Measurements from ENCODE around the gene HMGCLL1. TPM values are rescaled to one million over a fixed set of nuclear protein-coding genes. Genes with fewer than 3 reads are reported as not detected.

HMGCLL1 gene
- total and polyA plus RNA-seq, 2 donors (not counting 3 experiments of a cell fraction or from before 2014, with no cell fraction given), result not detected

DNA sequence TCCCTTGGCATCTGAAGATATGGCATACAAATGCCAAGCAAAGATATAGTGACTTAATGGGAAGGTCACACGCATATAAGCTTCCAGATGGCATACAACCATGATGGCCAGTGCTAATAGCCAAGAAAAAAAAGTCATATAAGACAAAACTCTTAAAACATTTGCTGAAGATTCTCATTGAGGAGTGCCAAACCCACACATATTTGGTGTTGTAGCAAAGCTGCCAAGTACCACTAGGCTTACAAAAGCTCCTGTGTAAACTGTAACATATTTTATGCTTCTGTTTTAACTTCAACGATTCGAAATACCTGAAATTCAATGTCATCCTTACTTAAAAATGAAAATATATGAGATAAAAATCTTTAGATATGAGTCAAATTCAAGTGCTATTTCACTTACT lies 123.0 kb downstream of the HMGCLL1 start:
- no peak overlapping the region for H3K4me3 ChIP-seq (replicated peaks in 1 of 3; ENCODE audit: insufficient read depth in 1 of 3, low read depth in 1 of 3, low read length in 3 of 3)
- no peaks in the 10 kb centered on the region for H3K79me2 ChIP-seq (ENCODE audit: control insufficient read depth, insufficient read depth, low read length)
- no peak overlapping the region for H3K9ac ChIP-seq (replicated peaks; ENCODE audit: extremely low read depth, insufficient read depth, low read length)
- dilution Hi-C loops (cut with MboI; ENCODE audit: extremely low pct_ligation_motif_present, low sequenced_read_pairs), result no loop called here
- no peak overlapping the region for H2AFZ ChIP-seq (ENCODE audit: low read depth, low read length)
- ChIA-PET CTCF (interaction anchor here (1.7 to 2.2 kb wide), 3 partner anchors 9 to 429 kb away, joined by 6 to 8 read pairs (median 7); no protein-coding TSS in a partner anchor), POLR2A (no interaction called here)
- H4K20me1 ChIP-seq (replicated peaks; ENCODE audit: control insufficient read depth, extremely low read depth, insufficient read depth, low read length), result no peaks in the 10 kb centered on the region
- H3K27me3 ChIP-seq (ENCODE audit: control insufficient read depth in 2 of 2, insufficient read depth in 2 of 2, low read length in 2 of 2), result peaks cover 2 to 6% of the 10 kb centered on the region in 2 experiments
- H3K9me1 ChIP-seq (replicated peaks; ENCODE audit: control insufficient read depth, extremely low read depth, insufficient read depth, low read length), result peaks cover 2% of the 10 kb centered on the region
- H3K4me1 ChIP-seq (ENCODE audit: control insufficient read depth, extremely low read depth, insufficient read depth, low read length), result no peaks in the 10 kb centered on the region
- intact Hi-C loops (cut with micrococcal nuclease), result no loop called here
- DNase-seq (ENCODE audit: low read depth, low spot score), result no peak
- H3K9me3 ChIP-seq (replicated peaks; ENCODE audit: control insufficient read depth, insufficient read depth, low read length), result no peaks in the 10 kb centered on the region
- TF ChIP-seq MYC (IDR thresholded peaks at IDR 0.05; ENCODE audit: low read depth, low read length) (no peak), JUN (IDR thresholded peaks at IDR 0.05; ENCODE audit: borderline replicate concordance, insufficient read depth, insufficient read length, low read depth) (no peak), GATA2 (IDR thresholded peaks at IDR 0.05; ENCODE audit: insufficient read depth, insufficient read length, low read depth, low read length) (no peak), EZH2 (IDR thresholded peaks at IDR 0.05; ENCODE audit: borderline replicate concordance, low read depth, low read length, severe bottlenecking) (no peak), POLR2AphosphoS5 (IDR thresholded peaks at IDR 0.05; ENCODE audit: insufficient read depth, low read depth, low read length) (no peak), POLR2A (IDR thresholded peaks at IDR 0.05; ENCODE audit: low read depth, low read length) (no peak), FOS (IDR thresholded peaks at IDR 0.05; ENCODE audit: borderline replicate concordance, insufficient read depth, low read length) (no peak)
- TF ChIP-seq, protein P1, sequence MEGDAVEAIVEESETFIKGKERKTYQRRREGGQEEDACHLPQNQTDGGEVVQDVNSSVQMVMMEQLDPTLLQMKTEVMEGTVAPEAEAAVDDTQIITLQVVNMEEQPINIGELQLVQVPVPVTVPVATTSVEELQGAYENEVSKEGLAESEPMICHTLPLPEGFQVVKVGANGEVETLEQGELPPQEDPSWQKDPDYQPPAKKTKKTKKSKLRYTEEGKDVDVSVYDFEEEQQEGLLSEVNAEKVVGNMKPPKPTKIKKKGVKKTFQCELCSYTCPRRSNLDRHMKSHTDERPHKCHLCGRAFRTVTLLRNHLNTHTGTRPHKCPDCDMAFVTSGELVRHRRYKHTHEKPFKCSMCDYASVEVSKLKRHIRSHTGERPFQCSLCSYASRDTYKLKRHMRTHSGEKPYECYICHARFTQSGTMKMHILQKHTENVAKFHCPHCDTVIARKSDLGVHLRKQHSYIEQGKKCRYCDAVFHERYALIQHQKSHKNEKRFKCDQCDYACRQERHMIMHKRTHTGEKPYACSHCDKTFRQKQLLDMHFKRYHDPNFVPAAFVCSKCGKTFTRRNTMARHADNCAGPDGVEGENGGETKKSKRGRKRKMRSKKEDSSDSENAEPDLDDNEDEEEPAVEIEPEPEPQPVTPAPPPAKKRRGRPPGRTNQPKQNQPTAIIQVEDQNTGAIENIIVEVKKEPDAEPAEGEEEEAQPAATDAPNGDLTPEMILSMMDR (IDR thresholded peaks at IDR 0.05; ENCODE audit: extremely low read depth in 1 of 2, insufficient read depth in 1 of 2, low read depth in 1 of 2, low read length in 2 of 2), result no peak
- TF ChIP-seq, protein P2, sequence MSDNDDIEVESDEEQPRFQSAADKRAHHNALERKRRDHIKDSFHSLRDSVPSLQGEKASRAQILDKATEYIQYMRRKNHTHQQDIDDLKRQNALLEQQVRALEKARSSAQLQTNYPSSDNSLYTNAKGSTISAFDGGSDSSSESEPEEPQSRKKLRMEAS (IDR thresholded peaks at IDR 0.05; ENCODE audit: insufficient read depth, insufficient read length), result no peak
- no peak overlapping the region for H3K27ac ChIP-seq (ENCODE audit: insufficient read depth, low read depth, low read length)
- H3K36me3 ChIP-seq (ENCODE audit: control insufficient read depth in 2 of 2, extremely low read depth in 1 of 2, insufficient read depth in 2 of 2, low read length in 2 of 2), result no peaks in the 10 kb centered on the region
- no peak for FAIRE-seq
- no TSS peak for BruUV-seq (replicated peaks)
- no peak overlapping the region for H3K4me2 ChIP-seq (ENCODE audit: insufficient read depth, low read length)
